Endothelial cell (in vitro differentiated cells): Measurements from ENCODE around the gene OTOS. TPM values are rescaled to one million over a fixed set of nuclear protein-coding genes. Genes with fewer than 3 reads are reported as not detected.

Experiments used
- DNase-seq: peaks from one replicate; pipeline ENCODE4 v3.0.0; 2021; ENCODE audit warnings: low spot score
- H3K27ac Mint-ChIP-seq: one replicate; pipeline ENCODE4 v1.8.0; 2021; ENCODE audit warnings: mixed read lengths, inconsistent platforms; ENCODE audit not compliant: unreplicated experiment
- H3K27me3 Mint-ChIP-seq: one replicate; pipeline ENCODE4 v1.8.0; 2021; ENCODE audit warnings: mild to moderate bottlenecking, moderate library complexity, mixed read lengths, inconsistent platforms; ENCODE audit not compliant: unreplicated experiment
- H3K36me3 Mint-ChIP-seq: one replicate; pipeline ENCODE4 v1.8.0; 2021; ENCODE audit warnings: mild to moderate bottlenecking, low read depth, mixed read lengths, inconsistent platforms; ENCODE audit not compliant: unreplicated experiment
- H3K4me1 Mint-ChIP-seq: one replicate; pipeline ENCODE4 v1.8.0; 2021; ENCODE audit warnings: mild to moderate bottlenecking, mixed read lengths, inconsistent platforms; ENCODE audit not compliant: unreplicated experiment
- H3K4me3 Mint-ChIP-seq: one replicate; pipeline ENCODE4 v1.8.0; 2021; ENCODE audit warnings: mild to moderate bottlenecking, mixed read lengths, inconsistent platforms; ENCODE audit not compliant: unreplicated experiment
- H3K9me3 Mint-ChIP-seq: one replicate; pipeline ENCODE4 v1.8.0; 2021; ENCODE audit warnings: mixed read lengths, inconsistent platforms; ENCODE audit not compliant: unreplicated experiment
- total RNA-seq: library from RNA; stranded (reverse); fragmentation: NEBNext Ultra II Directional; extraction: Animal tissue kit (Norgen Biotek cat#: 25700); gene quantifications from one replicate; pipeline ENCODE4 v1.2.1, GENCODE V29; 2021; ENCODE audit not compliant: unreplicated experiment
- TF ChIP-seq, protein P1 (sequence below): fragments of 200-600 bp; sonication (generic); IDR thresholded peaks from one replicate; pipeline ENCODE4 v1.5.0; 2021; ENCODE audit warnings: antibody characterized with exemption; ENCODE audit not compliant: unreplicated experiment

The OTOS gene
- total RNA-seq, 1 donor from 2014 or later = not detected

GRCh38 chr2:240159251-240159839, 18.9 kb upstream of the OTOS start:
- TF ChIP-seq, protein P1, sequence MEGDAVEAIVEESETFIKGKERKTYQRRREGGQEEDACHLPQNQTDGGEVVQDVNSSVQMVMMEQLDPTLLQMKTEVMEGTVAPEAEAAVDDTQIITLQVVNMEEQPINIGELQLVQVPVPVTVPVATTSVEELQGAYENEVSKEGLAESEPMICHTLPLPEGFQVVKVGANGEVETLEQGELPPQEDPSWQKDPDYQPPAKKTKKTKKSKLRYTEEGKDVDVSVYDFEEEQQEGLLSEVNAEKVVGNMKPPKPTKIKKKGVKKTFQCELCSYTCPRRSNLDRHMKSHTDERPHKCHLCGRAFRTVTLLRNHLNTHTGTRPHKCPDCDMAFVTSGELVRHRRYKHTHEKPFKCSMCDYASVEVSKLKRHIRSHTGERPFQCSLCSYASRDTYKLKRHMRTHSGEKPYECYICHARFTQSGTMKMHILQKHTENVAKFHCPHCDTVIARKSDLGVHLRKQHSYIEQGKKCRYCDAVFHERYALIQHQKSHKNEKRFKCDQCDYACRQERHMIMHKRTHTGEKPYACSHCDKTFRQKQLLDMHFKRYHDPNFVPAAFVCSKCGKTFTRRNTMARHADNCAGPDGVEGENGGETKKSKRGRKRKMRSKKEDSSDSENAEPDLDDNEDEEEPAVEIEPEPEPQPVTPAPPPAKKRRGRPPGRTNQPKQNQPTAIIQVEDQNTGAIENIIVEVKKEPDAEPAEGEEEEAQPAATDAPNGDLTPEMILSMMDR = no peak
- H3K9me3 Mint-ChIP-seq = no peaks in the 10 kb centered on the region
- no peak overlapping the region for H3K27ac Mint-ChIP-seq
- peaks cover 3% of the 10 kb centered on the region for H3K27me3 Mint-ChIP-seq
- no peaks in the 10 kb centered on the region for H3K36me3 Mint-ChIP-seq
- H3K4me3 Mint-ChIP-seq = no peak overlapping the region
- no peak for DNase-seq
- no peaks in the 10 kb centered on the region for H3K4me1 Mint-ChIP-seq

DNA sequence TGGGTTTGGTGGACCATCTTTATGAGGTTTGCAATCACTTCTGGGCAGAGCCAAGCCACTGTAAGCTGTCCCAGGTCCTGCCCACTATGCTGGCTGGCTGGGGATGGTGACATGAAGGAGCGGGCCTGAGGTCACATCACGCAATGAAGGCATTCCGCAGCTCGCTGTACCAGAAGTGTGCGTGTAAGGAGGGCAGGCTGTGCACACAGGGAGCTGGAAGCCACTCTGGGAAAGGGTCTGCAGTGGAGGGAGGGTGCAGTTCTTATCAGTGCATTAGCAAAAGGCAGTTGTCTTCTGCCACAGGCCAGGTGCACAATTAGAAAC, 16.7 kb upstream of the OTOS start:
- no peak overlapping the region for H3K27ac Mint-ChIP-seq
- H3K9me3 Mint-ChIP-seq = no peaks in the 10 kb centered on the region
- TF ChIP-seq, protein P1 = no peak
- no peak for DNase-seq
- no peaks in the 10 kb centered on the region for H3K4me1 Mint-ChIP-seq
- peaks cover 5% of the 10 kb centered on the region for H3K27me3 Mint-ChIP-seq
- H3K36me3 Mint-ChIP-seq = no peaks in the 10 kb centered on the region
- no peak overlapping the region for H3K4me3 Mint-ChIP-seq

DNA sequence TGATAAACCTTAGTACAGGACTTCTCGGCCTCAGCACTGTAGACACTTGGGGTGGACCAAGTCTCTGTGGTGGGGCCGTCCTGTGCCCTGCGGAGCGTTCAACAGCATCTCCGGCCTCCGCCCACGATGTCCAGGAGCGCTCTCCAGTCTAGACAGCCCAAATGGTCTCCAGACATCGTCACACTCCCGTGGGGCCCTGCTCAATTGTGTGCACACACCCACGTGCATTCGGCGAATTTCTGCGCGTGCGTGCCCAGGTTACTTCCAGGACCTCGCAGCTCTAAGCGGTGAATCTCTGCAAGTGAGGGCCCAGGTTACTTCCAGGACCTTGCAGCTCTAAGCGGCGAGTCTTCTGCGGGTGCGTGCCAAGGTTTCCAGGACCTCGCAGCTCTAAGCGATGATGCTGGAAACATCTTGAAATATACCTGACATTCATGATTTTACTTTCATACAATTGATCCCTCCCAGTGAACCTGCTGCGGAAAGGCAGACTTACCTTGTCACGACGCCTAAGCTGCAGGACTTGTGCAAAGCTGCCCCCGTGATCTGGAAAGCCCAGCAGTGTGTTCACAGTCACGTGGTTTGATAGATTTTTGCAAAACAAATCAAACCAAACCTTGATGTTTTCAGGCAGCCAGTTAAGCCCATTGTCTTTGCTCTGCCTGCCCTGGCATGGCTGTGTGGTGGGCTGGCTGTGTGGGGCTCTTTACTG, 16.1 kb upstream of the OTOS start:
- TF ChIP-seq, protein P1 = no peak
- no peak overlapping the region for H3K27ac Mint-ChIP-seq
- DNase-seq = no peak
- no peaks in the 10 kb centered on the region for H3K36me3 Mint-ChIP-seq
- no peaks in the 10 kb centered on the region for H3K9me3 Mint-ChIP-seq
- no peak overlapping the region for H3K4me3 Mint-ChIP-seq
- H3K4me1 Mint-ChIP-seq = no peaks in the 10 kb centered on the region
- H3K27me3 Mint-ChIP-seq = peaks cover 8% of the 10 kb centered on the region

- Mint-ChIP-seq H3K36me3 (no peaks in the 10 kb centered on the region), H3K27ac (no peak overlapping the region), H3K4me1 (no peaks in the 10 kb centered on the region), H3K9me3 (no peaks in the 10 kb centered on the region), H3K27me3 (peaks cover 8% of the 10 kb centered on the region), H3K4me3 (no peak overlapping the region)
- DNase-seq = no peak
- TF ChIP-seq, protein P1 = no peak
Observed at GRCh38 chr2:240155745-240156390, 15.4 kb upstream of the OTOS start.
